B cell (primary cell): ENCODE data around the gene ZFP91. TPM values are rescaled to one million over a fixed set of nuclear protein-coding genes. Genes with fewer than 3 reads are reported as not detected.

Source experiments
- ATAC-seq: fragments of 200-7000 bp; cut with Tn5 transposase; one replicate; pipeline ENCODE4 v1.10.0; 2021; ENCODE audit warnings: low read depth, mild to moderate bottlenecking, moderate number of reproducible peaks, moderate library complexity
- CTCF ChIA-PET: fragments of 350-600 bp; sonication (Branson Sonifier 250); formaldehyde crosslinking; loops from one replicate; lab custom pipeline; 2021; ENCODE audit warnings: antibody characterized with exemption, inconsistent platforms; lab: Charles Lee
- POLR2A ChIA-PET: fragments of 350-600 bp; sonication (Branson Sonifier 250); formaldehyde crosslinking; loops from one replicate; lab custom pipeline; 2021; ENCODE audit warnings: antibody characterized with exemption; lab: Charles Lee
- DNase-seq: peaks from one replicate; pipeline ENCODE4 v3.0.0; 2013
- H2AFZ ChIP-seq: 2 replicates; pipeline ENCODE4 v1.6.1; 2012; ENCODE audit warnings: mild to moderate bottlenecking, low read depth, low read length; ENCODE audit not compliant: insufficient read depth, poor library complexity, severe bottlenecking
- H3K27ac ChIP-seq, 2 donors: 1 replicate in 1 of 2; 2 replicates in 1 of 2; pipeline ENCODE4 v1.5.1; 2012 to 2013; ENCODE audit warnings: low read length in 2 of 2, mild to moderate bottlenecking in 2 of 2, moderate library complexity in 1 of 2
- H3K27me3 ChIP-seq, 4 experiments: fragments of 200-600 bp in 1 of 4; sonication (generic) in 1 of 4; replicated peaks in 1 of 4; 1 replicate in 2 of 4; 2 replicates in 2 of 4; pipeline versions ENCODE4 v1.6.1 to v1.7.0; 2013 to 2016; ENCODE audit warnings: low read length in 3 of 4, mild to moderate bottlenecking in 2 of 4, mixed read lengths in 1 of 4, moderate library complexity in 1 of 4; ENCODE audit not compliant: insufficient read depth in 4 of 4, control insufficient read depth in 3 of 4; ENCODE audit errors: control extremely low read depth in 1 of 4
- H3K36me3 ChIP-seq, 2 experiments: replicated peaks in 1 of 2; 1 replicate in 1 of 2; 2 replicates in 1 of 2; pipeline versions ENCODE4 v1.6.1 to v1.7.1; 2013; ENCODE audit warnings: low read length in 1 of 2; ENCODE audit not compliant: insufficient read depth in 2 of 2, control insufficient read depth in 1 of 2; ENCODE audit errors: control extremely low read depth in 1 of 2, extremely low read depth in 1 of 2
- H3K4me1 ChIP-seq, 2 donors: fragments of 200-600 bp in 1 of 2; sonication (generic) in 1 of 2; 1 replicate in 1 of 2; 2 replicates in 1 of 2; pipeline versions ENCODE4 v1.5.1 to v1.6.1; 2013 to 2017; ENCODE audit warnings: low read length in 2 of 2; ENCODE audit not compliant: control insufficient read depth in 2 of 2, insufficient read depth in 2 of 2
- H3K4me2 ChIP-seq: replicated peaks from 2 replicates; pipeline ENCODE3; 2012; ENCODE audit warnings: mild to moderate bottlenecking, low read depth, low read length; ENCODE audit not compliant: poor library complexity, severe bottlenecking
- H3K4me3 ChIP-seq, 5 experiments: fragments of 200-600 bp in 1 of 5; sonication (generic) in 1 of 5; 1 replicate in 3 of 5; 2 replicates in 2 of 5; pipeline versions ENCODE4 v1.5.1 to v1.7.0; 2011 to 2016; ENCODE audit warnings: low read length in 4 of 5, mild to moderate bottlenecking in 4 of 5, low read depth in 2 of 5, control low read depth in 1 of 5, moderate library complexity in 1 of 5; ENCODE audit not compliant: insufficient read depth in 1 of 5; ENCODE audit errors: control extremely low read depth in 1 of 5, extremely low read depth in 1 of 5
- H3K79me2 ChIP-seq: fragments of 200-600 bp; sonication (generic); one replicate; pipeline ENCODE4 v1.6.0; 2016; ENCODE audit warnings: low read length; ENCODE audit not compliant: control insufficient read depth, insufficient read depth
- H3K9ac ChIP-seq: fragments of 200-600 bp; sonication (generic); 2 replicates; pipeline ENCODE4 v1.6.1; 2017; ENCODE audit warnings: mild to moderate bottlenecking, low read length, moderate library complexity
- H3K9me3 ChIP-seq, 3 donors: one replicate each; pipeline versions ENCODE4 v1.6.1 to v1.7.1; 2013; ENCODE audit warnings: low read length in 2 of 3; ENCODE audit not compliant: control insufficient read depth in 2 of 3, insufficient read depth in 1 of 3; ENCODE audit errors: control extremely low read depth in 1 of 3
- H4K20me1 ChIP-seq: 2 replicates; pipeline ENCODE4 v1.6.0; 2012; ENCODE audit warnings: mild to moderate bottlenecking, low read length; ENCODE audit not compliant: insufficient read depth, control insufficient read depth, poor library complexity, severe bottlenecking
- H3K27ac Mint-ChIP-seq: one replicate; pipeline ENCODE4 v1.8.0; 2021; ENCODE audit warnings: mixed read lengths
- H3K27me3 Mint-ChIP-seq: one replicate; pipeline ENCODE4 v1.8.0; 2021; ENCODE audit warnings: mixed read lengths
- H3K4me1 Mint-ChIP-seq: one replicate; pipeline ENCODE4 v1.8.0; 2021; ENCODE audit warnings: mixed read lengths
- H3K4me3 Mint-ChIP-seq: one replicate; pipeline ENCODE4 v1.8.0; 2021; ENCODE audit warnings: mixed read lengths
- H3K9me3 Mint-ChIP-seq: one replicate; pipeline ENCODE4 v1.8.0; 2022; ENCODE audit warnings: mixed read lengths; ENCODE audit not compliant: insufficient read depth
- EZH2 ChIP-seq: IDR thresholded peaks from 2 replicates; pipeline ENCODE4 v1.6.1; 2012; ENCODE audit warnings: borderline replicate concordance, low read depth, mild to moderate bottlenecking, moderate library complexity, low read length; ENCODE audit not compliant: insufficient read depth, poor library complexity, severe bottlenecking
- WGBS: methylation state at CpG from one replicate; pipeline ENCODE4 v1.1.5; 2013; ENCODE audit warnings: missing lambda C conversion rate; ENCODE audit not compliant: insufficient coverage; 5-methylcytosine and 5-hydroxymethylcytosine counted together
- intact Hi-C: fragments of 100-400 bp; cut with micrococcal nuclease; formaldehyde crosslinking; loops from one replicate; pipeline ENCODE4 v1.10.0; 2022
- polyA plus RNA-seq: library from polyadenylated mRNA; depleted of rRNA; stranded (reverse); fragments of >200 nt; gene quantifications from 2 replicates; pipeline ENCODE4 v1.2.3, GENCODE V29; 2012
- total RNA-seq, 2 donors: library from RNA; stranded (reverse); fragments of 120-200 nt in 1 of 2; gene quantifications; 1 replicate in 1 of 2; 2 replicates in 1 of 2; pipeline versions ENCODE4 v1.2.3 to v1.2.4, GENCODE V29; 2013 to 2022
- TF ChIP-seq, protein P1 (sequence below): fragments of 200-600 bp; IDR thresholded peaks from one replicate; pipeline ENCODE4 v1.8.0; 2022; ENCODE audit warnings: antibody characterized with exemption, mild to moderate bottlenecking

The ZFP91 gene
- total and polyA plus RNA-seq, 2 donors (not counting 1 experiment from before 2014, with no cell fraction given) = 14.4 to 51.2 TPM

GRCh38 chr11:58592760-58593472, 14.1 kb downstream of the ZFP91 start:
- no peak overlapping the region for H3K27ac ChIP-seq
- no peak overlapping the region for H3K4me3 ChIP-seq
- no peaks in the 10 kb centered on the region for H3K9me3 ChIP-seq
- peaks cover 3 to 6% of the 10 kb centered on the region in 2 donors for H3K4me1 ChIP-seq
- TF ChIP-seq EZH2 = no peak
- TF ChIP-seq, protein P1, sequence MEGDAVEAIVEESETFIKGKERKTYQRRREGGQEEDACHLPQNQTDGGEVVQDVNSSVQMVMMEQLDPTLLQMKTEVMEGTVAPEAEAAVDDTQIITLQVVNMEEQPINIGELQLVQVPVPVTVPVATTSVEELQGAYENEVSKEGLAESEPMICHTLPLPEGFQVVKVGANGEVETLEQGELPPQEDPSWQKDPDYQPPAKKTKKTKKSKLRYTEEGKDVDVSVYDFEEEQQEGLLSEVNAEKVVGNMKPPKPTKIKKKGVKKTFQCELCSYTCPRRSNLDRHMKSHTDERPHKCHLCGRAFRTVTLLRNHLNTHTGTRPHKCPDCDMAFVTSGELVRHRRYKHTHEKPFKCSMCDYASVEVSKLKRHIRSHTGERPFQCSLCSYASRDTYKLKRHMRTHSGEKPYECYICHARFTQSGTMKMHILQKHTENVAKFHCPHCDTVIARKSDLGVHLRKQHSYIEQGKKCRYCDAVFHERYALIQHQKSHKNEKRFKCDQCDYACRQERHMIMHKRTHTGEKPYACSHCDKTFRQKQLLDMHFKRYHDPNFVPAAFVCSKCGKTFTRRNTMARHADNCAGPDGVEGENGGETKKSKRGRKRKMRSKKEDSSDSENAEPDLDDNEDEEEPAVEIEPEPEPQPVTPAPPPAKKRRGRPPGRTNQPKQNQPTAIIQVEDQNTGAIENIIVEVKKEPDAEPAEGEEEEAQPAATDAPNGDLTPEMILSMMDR = no peak
- Mint-ChIP-seq H3K4me3 (no peak overlapping the region), H3K27ac (no peak overlapping the region), H3K27me3 (no peaks in the 10 kb centered on the region), H3K9me3 (no peaks in the 10 kb centered on the region), H3K4me1 (peaks cover 35% of the 10 kb centered on the region)
- POLR2A ChIA-PET = interaction anchor here (1.2 kb wide), 1 partner anchor 12 kb away, joined by 3 read pairs; no protein-coding TSS in a partner anchor
- H3K27me3 ChIP-seq = no peaks in the 10 kb centered on the region
- DNase-seq = no peak
- no peak overlapping the region for H3K9ac ChIP-seq
- WGBS = no CpG with 5 or more reads among the region's 5 CpGs
- peaks cover 1 to 16% of the 10 kb centered on the region in 2 experiments for H3K36me3 ChIP-seq
- CTCF ChIA-PET = interaction anchor here (1.4 to 1.5 kb wide), 2 partner anchors 25 to 28 kb away, joined by 4 to 5 read pairs; no protein-coding TSS in a partner anchor
- peaks cover 62% of the 10 kb centered on the region for H4K20me1 ChIP-seq
- peaks cover 98% of the 10 kb centered on the region for H3K79me2 ChIP-seq
- H2AFZ ChIP-seq = no peak overlapping the region
- H3K4me2 ChIP-seq = no peak overlapping the region
- intact Hi-C loops = no loop called here
- ATAC-seq = no peak

DNA sequence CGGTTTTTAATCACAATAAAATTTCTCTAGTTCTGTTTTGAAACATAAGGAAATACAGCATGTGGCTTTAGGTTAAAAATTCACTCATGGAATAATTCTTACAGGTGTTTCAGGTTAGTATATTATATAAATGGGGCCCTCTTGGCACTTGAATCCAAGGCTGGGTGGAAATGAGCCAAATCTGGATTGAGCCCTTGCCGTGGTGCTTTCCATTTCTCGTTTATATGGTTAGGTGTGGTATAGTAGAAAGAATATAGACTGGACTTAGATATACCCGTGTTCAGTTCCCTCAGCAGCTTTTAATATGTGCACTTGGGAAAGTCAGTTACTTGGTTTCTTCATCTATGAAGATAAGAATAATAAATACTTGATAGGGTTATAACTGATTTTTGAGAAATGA, 16.0 kb downstream of the ZFP91 start:
- ChIA-PET CTCF (no interaction called here), POLR2A (no interaction called here)
- Histone ChIP-seq H2AFZ (no peak overlapping the region), H3K27ac (no peak overlapping the region), H3K4me2 (no peak overlapping the region), H3K79me2 (peaks cover 98% of the 10 kb centered on the region), H4K20me1 (peaks cover 63% of the 10 kb centered on the region), H3K27me3 (no peaks in the 10 kb centered on the region), H3K4me3 (no peak overlapping the region), H3K4me1 (peaks cover 3 to 9% of the 10 kb centered on the region in 2 donors), H3K36me3 (peaks cover 1 to 26% of the 10 kb centered on the region in 2 experiments), H3K9ac (no peak overlapping the region), H3K9me3 (no peaks in the 10 kb centered on the region)
- DNase-seq (no peak), ATAC-seq (no peak)
- H3K9me3 Mint-ChIP-seq = no peaks in the 10 kb centered on the region
- no peak overlapping the region for H3K4me3 Mint-ChIP-seq
- no peaks in the 10 kb centered on the region for H3K27me3 Mint-ChIP-seq
- intact Hi-C loops = no loop called here
- 87% methylated on average over 2 of the region's 4 CpGs for WGBS
- TF ChIP-seq EZH2 = no peak
- TF ChIP-seq, protein P1 = no peak
- H3K27ac Mint-ChIP-seq = no peak overlapping the region
- H3K4me1 Mint-ChIP-seq = peaks cover 41% of the 10 kb centered on the region
